Subcutaneous adipose tissue (tissue), 4 donors: ENCODE results near the gene SLC22A15. TPM values are rescaled to one million over a fixed set of nuclear protein-coding genes. Genes with fewer than 3 reads are reported as not detected.

Experiments
- total RNA-seq, 4 donors: library from RNA; depleted of rRNA; stranded (reverse); fragments of >200 nt; gene quantifications; one replicate each; pipeline ENCODE4 v1.1.0, GENCODE V29; 2016
- TF ChIP-seq, protein P1 (sequence below): fragments of 450-650 bp; IDR thresholded peaks from one replicate; pipeline ENCODE4 v1.5.1; 2016; ENCODE audit warnings: low read depth, mild to moderate bottlenecking, control low read depth, antibody characterized with exemption, moderate library complexity

SLC22A15 gene
- 10 to 100 TPM in 2 of 4 donors, 1 to 10 TPM in 2; 6.6 to 24.5 (median 13.1) TPM for total RNA-seq

DNA sequence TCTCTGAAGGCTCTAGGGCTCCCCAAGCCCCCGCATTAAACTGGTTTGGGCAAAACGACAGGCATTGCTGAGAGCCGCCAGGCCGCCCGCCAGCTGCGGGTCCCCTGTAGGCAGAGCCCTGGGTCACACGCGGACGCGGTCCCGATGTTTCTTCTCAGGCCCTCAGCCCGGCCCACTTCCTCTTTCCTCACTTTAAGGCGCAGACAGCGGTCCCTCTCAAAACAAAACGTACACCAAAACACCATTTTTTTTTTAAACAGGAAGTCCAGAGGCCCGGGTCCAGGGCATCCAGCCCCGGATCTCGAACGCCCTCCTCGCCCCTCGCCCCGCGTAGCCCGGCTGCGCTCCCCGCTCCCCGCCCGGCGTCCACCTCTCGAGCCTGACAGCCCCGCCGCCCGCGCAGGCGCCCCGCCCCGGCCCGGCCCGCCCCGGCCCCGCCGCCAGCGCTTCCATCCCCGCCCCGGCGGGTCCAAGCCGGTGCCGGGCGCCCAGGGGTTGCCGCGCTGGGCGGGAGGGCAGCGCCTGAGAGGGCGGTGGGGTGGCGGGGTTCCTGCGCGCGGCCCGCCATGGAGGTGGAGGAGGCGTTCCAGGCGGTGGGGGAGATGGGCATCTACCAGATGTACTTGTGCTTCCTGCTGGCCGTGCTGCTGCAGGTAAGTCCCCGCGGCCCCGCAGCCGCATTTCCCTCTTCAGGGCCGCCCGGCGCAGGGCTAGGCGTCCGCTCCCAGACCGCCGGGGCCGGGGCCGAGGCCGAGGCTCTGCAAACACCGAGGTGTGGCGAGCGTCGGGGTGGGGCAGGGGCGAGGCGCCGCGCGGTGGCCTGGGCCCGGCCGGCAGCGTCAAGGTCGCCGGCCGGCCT lies at the start of gene SLC22A15:
Gene SLC22A15, plus strand, starts transcription at position 452 of the 859 bp plus-strand sequence. Its CDS starts 115 bp downstream, at position 567.
- TF ChIP-seq, protein P1, sequence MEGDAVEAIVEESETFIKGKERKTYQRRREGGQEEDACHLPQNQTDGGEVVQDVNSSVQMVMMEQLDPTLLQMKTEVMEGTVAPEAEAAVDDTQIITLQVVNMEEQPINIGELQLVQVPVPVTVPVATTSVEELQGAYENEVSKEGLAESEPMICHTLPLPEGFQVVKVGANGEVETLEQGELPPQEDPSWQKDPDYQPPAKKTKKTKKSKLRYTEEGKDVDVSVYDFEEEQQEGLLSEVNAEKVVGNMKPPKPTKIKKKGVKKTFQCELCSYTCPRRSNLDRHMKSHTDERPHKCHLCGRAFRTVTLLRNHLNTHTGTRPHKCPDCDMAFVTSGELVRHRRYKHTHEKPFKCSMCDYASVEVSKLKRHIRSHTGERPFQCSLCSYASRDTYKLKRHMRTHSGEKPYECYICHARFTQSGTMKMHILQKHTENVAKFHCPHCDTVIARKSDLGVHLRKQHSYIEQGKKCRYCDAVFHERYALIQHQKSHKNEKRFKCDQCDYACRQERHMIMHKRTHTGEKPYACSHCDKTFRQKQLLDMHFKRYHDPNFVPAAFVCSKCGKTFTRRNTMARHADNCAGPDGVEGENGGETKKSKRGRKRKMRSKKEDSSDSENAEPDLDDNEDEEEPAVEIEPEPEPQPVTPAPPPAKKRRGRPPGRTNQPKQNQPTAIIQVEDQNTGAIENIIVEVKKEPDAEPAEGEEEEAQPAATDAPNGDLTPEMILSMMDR: no peak

DNA sequence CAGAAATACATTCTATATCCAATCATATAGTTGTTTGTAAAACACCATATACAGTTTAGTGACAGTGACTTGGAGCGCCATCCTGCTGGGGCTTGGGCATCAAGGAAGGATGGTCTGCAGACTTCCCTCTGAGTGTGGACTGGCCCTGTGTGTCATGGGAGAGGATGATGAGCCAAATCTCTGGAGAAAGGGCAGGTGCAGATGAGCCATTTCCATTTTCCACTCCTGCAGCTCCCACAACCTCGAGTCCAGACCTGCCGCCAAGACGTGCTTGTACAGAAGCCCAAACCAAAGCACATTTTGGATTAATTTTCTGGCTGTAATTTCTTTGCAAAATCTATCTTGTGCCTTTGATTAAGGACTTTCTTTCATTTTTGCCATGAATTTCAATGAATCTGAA lies 48.3 kb upstream of the SLC22A15 start:
- TF ChIP-seq, protein P1: no peak

DNA sequence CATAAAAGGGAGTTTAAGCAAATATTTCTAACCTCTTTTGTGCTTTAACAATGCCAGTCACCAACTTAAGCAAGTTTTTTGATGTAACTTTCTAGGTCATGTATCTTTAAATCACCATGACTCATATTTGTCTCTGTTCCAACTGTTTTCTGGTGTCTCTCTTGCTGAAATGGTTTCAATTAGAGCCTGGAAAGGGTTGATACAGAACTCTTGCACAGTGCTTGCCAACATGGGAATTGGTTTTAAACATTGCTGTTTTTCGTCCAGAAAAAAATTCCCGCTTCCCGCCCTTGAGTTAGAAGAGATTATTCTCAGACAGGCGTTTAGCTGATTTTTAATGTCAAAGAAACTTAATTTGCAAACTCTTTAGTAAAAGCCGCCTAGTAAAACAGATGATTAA lies 46.4 kb upstream of the SLC22A15 start:
- TF ChIP-seq, protein P1: no peak

DNA sequence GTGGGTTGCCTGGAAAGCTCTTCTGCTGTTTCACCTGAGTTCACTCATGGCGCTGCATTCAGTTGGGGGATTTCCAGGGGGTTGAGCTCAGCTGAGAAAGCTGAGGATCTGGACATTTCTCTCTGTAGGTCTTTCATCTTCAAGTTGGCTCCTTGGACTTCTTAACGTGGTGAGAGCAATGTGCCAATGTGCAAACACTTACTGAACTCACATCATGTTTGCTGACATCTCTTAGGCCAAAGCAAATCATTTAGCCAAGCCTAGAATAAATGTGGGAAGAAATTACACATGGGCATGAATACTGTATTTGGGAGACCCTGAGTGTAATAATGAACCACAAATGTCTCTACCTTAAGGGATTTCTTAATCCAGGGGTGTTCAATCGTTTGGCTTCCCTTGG lies 42.7 kb upstream of the SLC22A15 start:
- TF ChIP-seq, protein P1: no peak

DNA sequence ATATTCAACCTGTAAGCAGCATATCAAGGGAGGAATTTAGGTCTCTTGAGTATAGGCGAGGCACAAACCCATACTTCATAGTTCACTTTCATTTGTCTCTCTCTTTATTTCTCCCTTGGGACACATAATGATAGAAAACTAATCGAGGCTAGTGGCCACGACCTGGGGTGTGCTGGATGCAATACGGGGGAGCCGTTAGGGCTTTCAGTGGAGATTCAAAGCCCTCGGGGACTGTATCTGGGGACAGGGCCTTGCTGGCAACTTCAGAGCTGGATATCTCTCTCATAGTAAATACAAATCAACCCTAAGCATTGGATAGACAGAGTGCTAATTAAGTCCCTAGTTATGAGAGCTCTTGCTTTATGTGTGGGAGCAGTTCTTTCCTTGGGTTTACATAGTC lies 36.9 kb upstream of the SLC22A15 start:
- TF ChIP-seq, protein P1: no peak

DNA sequence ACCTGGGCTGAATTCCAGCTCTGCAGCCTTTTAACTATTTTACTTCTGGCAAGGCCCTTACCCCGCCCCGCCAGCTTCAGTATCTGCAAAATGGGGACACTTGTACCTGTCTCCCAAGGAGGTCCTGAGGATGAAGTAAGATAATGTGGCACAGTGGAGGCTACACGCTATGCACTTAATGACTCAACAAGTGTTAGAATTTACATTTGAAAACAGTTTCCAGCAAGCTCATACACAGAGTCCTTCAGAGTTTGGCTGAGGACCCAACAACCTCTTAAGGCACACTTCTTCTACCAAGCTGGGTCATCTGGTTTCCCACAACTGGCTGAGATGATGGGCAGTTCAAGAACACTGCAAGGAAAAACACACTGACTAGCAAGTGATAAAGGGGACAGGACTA lies 30.2 kb upstream of the SLC22A15 start:
- TF ChIP-seq, protein P1: no peak

DNA sequence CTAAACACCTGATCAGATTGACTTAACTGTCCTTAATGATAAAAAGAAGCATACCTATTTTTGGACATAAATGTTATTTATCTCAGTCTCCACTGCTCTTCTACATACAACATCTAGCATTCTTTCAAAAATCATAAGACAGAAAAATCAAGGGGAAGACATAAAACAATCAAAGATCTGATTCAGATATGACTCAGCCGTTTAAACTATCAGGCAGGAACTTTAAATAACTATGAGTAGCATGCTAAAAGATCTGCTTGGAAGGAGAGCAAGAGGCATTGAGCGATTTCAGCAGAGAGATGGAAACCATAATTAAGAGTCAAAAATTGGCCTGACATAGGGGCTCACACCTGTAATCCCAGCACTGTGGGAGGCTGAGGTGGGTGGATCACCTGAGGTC lies 27.2 kb upstream of the SLC22A15 start:
- TF ChIP-seq, protein P1: no peak
